ENCODE measurements around the gene SLC25A15.

The SLC25A15 gene

DNA sequence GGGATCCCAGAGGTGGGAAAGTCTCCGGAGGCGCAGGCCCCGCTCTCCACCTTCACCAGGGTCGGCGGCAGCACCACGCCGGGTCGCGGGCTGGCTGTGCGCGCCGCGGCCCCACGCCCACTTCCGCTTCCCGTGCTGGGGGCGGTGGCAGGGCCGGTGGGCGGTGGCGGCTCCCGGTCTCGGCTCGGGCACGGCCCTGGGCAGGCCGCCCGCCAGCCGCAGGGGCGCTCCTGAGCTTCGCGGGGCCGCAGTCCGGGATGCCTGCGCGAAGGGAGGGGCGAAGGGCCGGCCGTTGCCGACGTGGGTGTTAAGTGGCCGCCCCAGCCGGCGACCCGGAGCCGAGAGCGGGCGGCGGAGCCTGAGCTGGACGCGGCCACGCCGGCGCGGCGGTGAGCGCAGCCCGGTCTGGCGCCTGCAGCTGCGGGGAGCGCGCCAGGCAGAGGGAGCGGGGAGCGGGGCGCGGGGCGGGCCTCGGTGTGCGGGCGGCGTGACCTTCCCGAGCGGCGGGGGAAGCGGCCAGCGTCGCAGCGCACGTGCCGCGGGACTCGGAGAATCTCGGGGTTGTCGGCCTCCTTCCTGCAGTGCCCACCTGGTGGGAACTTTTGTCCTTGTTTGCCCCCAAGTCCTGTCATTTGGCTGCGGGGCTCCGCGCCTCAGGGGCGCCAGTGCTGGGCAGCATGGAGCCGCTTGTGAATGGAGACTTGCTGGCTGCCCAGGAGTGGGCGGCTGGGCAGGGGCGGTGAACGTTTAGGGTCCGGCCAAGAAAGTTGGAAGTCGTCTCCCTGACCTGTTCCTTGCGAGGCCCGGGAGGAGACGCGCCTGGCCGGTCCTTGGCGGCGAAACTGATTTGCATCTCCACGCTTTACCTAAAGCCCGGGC lies at the start of gene SLC25A15:
SLC25A15 (plus strand) TSS at position 337 of the 879 bp plus-strand sequence. CDS start 3,616 bp downstream, outside the sequence.
- in situ Hi-C loops (cut with HindIII; ENCODE audit: low sequenced_read_pairs): no loop called here
- DNase-seq (ENCODE audit: low read depth): no peak
- peak within 1 kb of the TSS; percentile 63 for H3K4me3 ChIP-seq (ENCODE audit: low read depth, low read length)
- TF ChIP-seq CTCF (IDR thresholded peaks at IDR 0.05; ENCODE audit: low read depth, low read length, missing control alignments): no peak

DNA sequence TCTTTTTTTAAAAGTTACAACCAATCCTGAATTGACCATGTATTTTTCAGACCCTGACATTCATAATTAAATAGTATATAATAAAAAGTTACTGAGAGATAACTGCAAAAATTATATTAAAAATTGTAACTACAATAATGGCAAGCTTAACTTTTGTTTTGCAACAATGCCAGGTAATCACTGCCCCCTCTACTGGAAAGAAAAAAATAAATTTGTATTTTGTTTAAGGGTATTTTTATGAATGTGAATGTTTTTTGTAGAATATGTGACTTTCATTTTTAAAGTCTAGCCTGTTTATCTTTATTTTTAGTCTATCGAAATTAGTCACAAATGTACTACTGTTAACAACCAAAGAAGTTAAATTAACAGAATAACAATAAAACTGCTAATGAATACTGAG lies 40.1 kb upstream of the SLC25A15 start:
- no peak overlapping the region for H3K4me3 ChIP-seq (ENCODE audit: low read depth, low read length)
- no peak for TF ChIP-seq CTCF (IDR thresholded peaks at IDR 0.05; ENCODE audit: low read depth, low read length, missing control alignments)
- no peak for DNase-seq (ENCODE audit: low read depth)
- in situ Hi-C loops (cut with HindIII; ENCODE audit: low sequenced_read_pairs): no loop called here

DNA sequence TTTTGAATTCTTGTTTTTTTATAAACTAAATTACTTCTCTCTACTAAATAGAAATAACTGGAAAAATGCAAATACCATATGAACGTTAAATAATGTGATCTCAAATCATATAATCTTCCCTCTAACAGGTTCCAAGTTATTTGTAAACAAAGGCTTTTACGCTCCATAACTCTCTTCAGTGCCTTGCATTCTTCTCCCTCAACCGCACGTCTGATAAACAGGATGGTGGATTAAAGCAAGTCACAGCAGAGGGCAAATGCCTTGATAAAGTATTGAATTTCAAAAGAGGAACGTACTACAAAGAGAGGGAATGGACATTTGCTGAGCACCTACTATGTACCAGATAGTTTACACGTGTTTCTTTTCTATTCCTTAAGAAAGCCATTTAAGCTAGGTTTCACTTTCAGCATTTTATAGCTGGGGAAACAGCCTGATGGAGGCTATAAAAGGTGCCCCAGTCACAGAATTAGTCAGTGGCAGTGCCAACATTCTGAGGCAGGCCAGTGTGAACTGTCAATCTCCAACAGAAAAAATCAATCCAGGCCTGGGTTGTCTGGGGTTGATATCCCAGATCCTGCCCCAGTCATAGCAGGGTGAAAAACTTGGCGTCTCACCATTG lies 34.2 kb upstream of the SLC25A15 start:
- DNase-seq (ENCODE audit: low read depth): no peak
- in situ Hi-C loops (cut with HindIII; ENCODE audit: low sequenced_read_pairs): no loop called here
- no peak for TF ChIP-seq CTCF (IDR thresholded peaks at IDR 0.05; ENCODE audit: low read depth, low read length, missing control alignments)
- H3K4me3 ChIP-seq (ENCODE audit: low read depth, low read length): no peak overlapping the region

GRCh38 chr13:40756042-40756441 lies 33.4 kb upstream of the SLC25A15 start:
- TF ChIP-seq CTCF (IDR thresholded peaks at IDR 0.05; ENCODE audit: low read depth, low read length, missing control alignments): no peak
- DNase-seq (ENCODE audit: low read depth): no peak
- in situ Hi-C loops (cut with HindIII; ENCODE audit: low sequenced_read_pairs): no loop called here
- H3K4me3 ChIP-seq (ENCODE audit: low read depth, low read length): no peak overlapping the region

GRCh38 chr13:40758811-40759210 lies 30.6 kb upstream of the SLC25A15 start:
- in situ Hi-C loops (cut with HindIII; ENCODE audit: low sequenced_read_pairs): no loop called here
- DNase-seq (ENCODE audit: low read depth): no peak
- no peak overlapping the region for H3K4me3 ChIP-seq (ENCODE audit: low read depth, low read length)
- no peak for TF ChIP-seq CTCF (IDR thresholded peaks at IDR 0.05; ENCODE audit: low read depth, low read length, missing control alignments)

DNA sequence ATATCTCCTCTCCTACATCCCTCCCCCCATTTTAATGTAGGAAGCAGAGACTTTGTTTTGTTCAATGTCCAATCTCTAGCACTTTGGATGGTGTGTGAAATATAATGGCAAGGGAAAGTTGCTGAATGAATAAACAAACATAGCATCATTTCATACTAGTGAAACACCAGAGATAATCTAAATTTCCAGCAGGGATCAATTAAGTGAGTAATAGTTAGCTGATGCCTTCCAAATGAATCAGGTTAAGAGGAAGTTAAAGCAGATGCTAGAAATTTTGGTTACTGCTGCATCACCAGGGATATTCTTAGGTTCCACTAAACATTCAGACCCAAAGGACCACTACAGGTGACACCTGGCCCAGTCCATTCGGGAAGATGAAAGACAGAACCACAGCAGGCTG lies 26.6 kb upstream of the SLC25A15 start:
- no peak for TF ChIP-seq CTCF (IDR thresholded peaks at IDR 0.05; ENCODE audit: low read depth, low read length, missing control alignments)
- DNase-seq (ENCODE audit: low read depth): no peak
- in situ Hi-C loops (cut with HindIII; ENCODE audit: low sequenced_read_pairs): no loop called here
- H3K4me3 ChIP-seq (ENCODE audit: low read depth, low read length): no peak overlapping the region
